Suprapubic skin (tissue), 3 donors: ENCODE results near the gene GJC2.

Experiments
- POLR2A ChIP-seq, 2 donors: fragments of 450-650 bp; IDR thresholded peaks; one replicate each; pipeline ENCODE4 v1.6.1; 2017; ENCODE audit warnings: antibody characterized with exemption in 2 of 2, mild to moderate bottlenecking in 2 of 2, moderate library complexity in 2 of 2
- TF ChIP-seq, protein P1 (sequence below), 2 donors: fragments of 200-600 bp in 1 of 2; fragments of 450-650 bp in 1 of 2; sonication (generic) in 1 of 2; IDR thresholded peaks; one replicate each; pipeline ENCODE4 v1.5.1; 2016 to 2019; ENCODE audit warnings: antibody characterized with exemption in 2 of 2, mild to moderate bottlenecking in 1 of 2, moderate library complexity in 1 of 2

GRCh38 chr1:228100822-228101613 is 48.7 kb upstream of the GJC2 start:
- TF ChIP-seq, protein P1, sequence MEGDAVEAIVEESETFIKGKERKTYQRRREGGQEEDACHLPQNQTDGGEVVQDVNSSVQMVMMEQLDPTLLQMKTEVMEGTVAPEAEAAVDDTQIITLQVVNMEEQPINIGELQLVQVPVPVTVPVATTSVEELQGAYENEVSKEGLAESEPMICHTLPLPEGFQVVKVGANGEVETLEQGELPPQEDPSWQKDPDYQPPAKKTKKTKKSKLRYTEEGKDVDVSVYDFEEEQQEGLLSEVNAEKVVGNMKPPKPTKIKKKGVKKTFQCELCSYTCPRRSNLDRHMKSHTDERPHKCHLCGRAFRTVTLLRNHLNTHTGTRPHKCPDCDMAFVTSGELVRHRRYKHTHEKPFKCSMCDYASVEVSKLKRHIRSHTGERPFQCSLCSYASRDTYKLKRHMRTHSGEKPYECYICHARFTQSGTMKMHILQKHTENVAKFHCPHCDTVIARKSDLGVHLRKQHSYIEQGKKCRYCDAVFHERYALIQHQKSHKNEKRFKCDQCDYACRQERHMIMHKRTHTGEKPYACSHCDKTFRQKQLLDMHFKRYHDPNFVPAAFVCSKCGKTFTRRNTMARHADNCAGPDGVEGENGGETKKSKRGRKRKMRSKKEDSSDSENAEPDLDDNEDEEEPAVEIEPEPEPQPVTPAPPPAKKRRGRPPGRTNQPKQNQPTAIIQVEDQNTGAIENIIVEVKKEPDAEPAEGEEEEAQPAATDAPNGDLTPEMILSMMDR (IDR thresholded peaks at IDR 0.05), result no peak
- no peak for TF ChIP-seq POLR2A (IDR thresholded peaks at IDR 0.05)
